Umbilical cord (tissue), 2 donors: ENCODE measurements around the gene PHKG2. TPM values are rescaled to one million over a fixed set of nuclear protein-coding genes. Genes with fewer than 3 reads are reported as not detected.
"Not testable (repeated sequence)": the region's sequence is repeated elsewhere in the genome, so short reads cannot be mapped to it uniquely, and the experiment has no call there.

Experiments
- DNase-seq: peaks from one replicate; pipeline ENCODE4 v3.0.0-alpha.2; 2015; ENCODE audit warnings: low spot score
- total RNA-seq: library from RNA; depleted of rRNA; stranded (reverse); fragments of >200 nt; gene quantifications from one replicate; pipeline ENCODE4 v1.2.3, GENCODE V29; 2014; ENCODE audit warnings: low replicate concordance; ENCODE audit not compliant: insufficient read depth

Gene PHKG2, protein sequence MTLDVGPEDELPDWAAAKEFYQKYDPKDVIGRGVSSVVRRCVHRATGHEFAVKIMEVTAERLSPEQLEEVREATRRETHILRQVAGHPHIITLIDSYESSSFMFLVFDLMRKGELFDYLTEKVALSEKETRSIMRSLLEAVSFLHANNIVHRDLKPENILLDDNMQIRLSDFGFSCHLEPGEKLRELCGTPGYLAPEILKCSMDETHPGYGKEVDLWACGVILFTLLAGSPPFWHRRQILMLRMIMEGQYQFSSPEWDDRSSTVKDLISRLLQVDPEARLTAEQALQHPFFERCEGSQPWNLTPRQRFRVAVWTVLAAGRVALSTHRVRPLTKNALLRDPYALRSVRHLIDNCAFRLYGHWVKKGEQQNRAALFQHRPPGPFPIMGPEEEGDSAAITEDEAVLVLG
- total RNA-seq: 5.5 TPM

DNA sequence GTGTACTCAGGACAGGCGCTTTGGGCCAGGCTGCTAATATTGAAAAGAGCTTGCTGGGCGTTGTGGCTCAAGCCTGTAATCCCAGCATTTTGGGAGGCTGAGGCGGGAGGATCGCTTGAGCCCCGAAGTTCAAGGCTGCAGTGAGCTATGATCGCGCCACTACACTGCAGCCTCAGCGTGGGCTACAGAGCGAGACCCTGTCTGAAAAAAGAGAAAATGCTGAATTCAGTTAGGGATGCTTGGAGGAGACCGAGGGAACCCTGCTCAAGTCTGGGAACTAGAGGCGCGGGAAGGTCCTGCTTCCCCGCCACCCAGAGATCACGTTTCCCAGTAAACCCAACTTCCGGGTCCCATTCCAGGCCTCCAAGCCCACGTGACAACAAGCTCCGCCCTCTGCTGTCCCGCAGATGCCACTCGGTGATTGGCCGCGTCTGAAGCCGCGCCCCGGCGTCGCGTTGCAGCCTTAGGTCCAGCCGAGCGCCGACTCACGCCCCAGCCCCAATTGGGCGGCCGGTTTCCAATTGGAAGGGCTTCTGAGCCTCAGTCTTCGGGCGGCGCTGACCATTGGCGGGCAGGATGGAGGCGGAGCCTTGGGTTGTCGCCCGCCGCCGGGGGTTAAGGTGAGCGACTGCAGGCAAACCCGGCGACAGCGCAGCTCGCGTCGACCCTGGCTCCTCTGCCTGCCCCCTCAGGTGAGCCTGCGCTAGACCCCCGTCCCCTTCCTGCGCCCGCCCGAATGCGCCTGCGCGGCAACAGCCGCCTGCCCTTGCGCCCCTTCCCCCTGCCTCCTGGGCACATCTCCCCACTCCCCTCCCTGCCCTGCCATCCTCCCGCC, at the start of gene PHKG2:
Gene PHKG2, plus strand, starts transcription at position 627 of the 835 bp plus-strand sequence. CDS start 396 bp downstream, outside the sequence.
- peak; percentile 100 for DNase-seq

DNA sequence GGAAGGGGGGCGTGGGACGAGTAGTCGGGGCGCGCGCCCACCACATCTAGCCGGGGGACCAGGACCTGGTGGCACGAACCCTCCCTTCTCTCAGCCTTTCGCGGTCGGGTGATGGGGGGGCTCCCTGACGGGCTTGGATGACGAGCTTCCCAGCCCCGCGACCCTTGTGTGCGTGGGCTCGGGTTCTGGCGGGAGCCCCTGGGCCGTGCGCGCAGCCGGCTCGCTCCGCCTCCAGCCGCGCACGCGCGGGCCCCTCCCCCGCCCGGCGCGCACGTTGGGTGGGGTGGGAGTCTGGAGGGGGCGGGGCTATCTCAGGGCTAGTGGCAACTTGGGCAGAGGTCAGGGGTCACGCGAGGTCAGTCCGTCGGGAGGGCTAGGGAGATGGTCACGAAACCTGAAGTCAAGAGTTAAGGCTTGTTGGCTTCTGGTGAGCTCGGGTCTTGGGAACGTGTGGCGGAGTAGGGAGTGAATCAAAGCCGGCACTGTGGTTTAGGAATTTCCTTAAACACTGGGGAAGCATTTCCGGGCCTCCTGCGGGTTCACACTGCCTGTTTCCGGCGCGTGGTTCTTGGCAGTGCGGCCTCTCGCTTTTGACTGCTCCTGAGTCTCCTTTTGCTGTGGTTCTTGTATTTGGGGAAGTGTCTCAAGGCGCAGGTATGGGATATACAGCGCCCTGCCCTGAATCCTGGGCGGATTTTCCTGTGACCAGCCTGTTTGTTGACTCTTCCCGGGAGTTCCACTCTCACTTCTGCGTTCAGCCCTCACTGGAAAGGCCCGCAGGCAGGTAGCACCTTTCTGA, 49.2 kb upstream of the PHKG2 start, which contains the start of gene SRCAP:
Gene SRCAP, plus strand, starts transcription at position 356 of the 799 bp plus-strand sequence. CDS start 1,654 bp downstream, outside the sequence.
- peak; percentile 87 for DNase-seq

DNA sequence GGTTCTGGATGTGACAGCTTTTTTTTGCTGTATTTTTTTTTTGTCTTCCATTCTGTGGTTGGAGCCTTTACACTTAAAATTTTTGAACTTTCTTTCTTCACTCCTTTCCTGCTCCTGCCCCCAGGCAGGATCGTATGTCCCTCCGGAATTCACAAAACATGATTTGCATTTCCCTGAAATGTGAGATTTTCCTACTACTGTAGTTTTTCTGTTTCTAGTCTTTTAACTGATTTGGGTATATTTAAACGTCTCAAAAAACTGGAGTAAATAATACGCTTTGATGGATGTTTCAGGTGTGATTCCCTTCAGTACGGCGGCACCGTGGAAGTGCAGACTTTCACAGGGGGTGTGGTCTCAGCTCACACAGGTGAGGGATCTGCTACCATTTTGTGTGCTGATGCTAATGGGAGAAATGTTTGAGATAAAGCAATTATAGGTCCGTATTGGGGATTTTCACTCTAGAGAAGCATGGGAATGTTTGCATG, 48.6 kb upstream of the PHKG2 start:
- DNase-seq: no peak

DNA sequence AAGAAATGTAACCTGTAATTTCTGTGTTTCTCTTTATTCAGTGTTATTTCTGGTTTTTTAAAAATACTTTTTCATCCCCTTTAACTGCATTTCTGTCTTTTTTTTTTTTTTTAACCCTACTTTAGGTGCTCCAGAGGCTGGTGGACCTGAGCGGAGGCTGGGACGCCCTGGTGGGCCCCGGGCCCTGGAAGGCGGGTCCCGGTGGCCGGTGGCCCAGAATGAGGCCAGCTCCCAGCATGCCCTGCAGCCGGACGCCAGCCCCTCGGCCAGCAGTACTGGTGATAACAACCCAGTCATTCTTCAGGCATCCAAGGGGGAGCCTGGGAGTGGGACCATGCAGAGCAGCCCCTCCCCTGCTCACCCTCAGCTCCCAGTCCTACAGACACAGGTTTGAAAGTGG, 47.7 kb upstream of the PHKG2 start:
- DNase-seq: no peak

DNA sequence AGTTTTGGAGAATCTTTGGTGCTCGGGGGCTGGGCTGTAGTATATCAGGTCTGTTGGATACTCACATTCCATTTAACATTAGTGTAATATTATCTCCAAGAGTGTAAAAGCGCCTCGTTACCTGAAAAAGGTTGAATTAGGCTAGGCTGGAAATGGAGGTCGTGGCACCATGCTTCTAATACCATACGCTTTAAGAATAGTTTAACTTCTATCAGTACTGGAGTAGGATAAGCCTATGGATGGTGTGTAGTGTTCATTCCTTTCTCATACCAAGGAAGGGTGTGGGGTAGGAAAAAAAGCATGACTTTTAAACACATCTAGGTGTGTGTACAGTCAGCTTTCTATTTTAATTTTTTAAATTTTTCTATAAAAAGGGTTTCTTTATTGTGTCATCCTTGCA, 47.3 kb upstream of the PHKG2 start:
- no peak for DNase-seq

DNA sequence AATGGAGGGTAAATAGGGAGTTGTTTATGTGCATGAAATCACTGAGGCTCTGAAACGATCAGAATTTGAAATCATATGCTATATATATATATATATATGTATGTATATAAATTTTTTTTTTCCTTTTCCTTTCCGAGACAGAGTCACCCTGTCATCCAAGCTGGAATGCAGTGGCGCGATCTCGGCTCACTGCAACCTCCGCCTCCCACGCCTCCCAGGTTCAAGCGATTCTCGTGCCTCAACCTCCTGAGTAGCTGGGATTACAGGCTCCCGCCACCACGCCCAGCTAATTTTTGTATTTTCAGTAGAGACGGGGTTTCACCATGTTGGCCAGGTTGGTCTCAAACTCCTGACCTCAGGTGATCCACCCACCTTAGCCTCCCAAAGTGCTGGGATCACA, 45.2 kb upstream of the PHKG2 start:
- not testable (repeated sequence) for DNase-seq

DNA sequence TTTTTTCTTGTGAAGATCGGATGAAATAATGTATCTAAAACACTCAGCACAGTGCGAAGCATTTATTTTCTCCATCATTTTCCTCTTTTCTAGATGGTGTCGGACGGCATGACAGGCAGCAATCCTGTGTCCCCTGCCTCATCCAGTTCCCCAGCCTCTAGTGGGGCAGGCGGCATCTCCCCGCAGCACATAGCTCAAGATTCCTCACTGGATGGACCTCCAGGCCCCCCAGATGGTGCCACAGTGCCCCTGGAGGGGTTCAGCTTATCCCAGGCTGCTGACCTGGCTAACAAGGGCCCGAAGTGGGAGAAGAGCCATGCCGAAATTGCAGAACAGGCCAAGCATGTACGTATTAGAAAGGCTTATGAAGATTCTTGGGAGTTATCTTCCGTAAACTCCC, 44.3 kb upstream of the PHKG2 start:
- no peak for DNase-seq

DNA sequence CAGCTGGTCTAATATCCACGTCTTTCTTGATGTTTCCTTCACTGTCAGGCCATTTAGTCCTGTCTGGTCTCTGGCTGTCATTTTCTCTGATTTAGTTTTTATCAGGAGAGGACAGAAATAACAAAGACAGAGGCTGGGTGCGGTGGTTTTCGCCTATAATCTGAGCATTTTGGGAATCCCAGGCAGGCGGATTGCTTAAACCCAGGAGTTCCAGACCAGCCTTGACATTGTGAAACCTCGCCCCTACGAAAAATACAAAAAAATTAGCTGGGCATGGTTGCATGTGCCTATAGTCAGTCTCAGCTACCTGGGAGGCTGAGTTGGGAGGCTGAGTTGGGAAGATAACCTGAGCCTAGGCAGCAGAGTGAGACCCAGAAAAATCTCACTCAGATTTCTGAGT, 42.2 kb upstream of the PHKG2 start:
- no peak for DNase-seq

DNA sequence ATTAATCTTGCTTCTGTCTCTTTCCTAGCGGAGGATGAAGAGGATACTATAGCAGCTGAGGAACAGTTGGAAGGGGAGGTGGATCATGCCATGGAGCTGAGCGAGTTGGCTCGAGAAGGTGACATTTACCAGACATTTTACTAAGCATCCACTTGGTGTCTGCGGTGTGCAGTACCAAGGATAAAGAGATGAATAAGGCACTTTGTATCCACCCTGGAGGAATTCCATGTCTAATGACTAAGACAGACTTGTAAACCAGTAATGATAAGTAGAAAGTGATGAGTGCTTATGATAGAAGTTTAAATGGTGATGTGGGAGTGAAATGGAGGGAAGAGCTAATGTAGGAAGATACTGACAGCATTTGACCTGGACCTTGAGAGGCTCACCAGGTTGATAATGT, 37.3 kb upstream of the PHKG2 start:
- peak; percentile 47 for DNase-seq

DNA sequence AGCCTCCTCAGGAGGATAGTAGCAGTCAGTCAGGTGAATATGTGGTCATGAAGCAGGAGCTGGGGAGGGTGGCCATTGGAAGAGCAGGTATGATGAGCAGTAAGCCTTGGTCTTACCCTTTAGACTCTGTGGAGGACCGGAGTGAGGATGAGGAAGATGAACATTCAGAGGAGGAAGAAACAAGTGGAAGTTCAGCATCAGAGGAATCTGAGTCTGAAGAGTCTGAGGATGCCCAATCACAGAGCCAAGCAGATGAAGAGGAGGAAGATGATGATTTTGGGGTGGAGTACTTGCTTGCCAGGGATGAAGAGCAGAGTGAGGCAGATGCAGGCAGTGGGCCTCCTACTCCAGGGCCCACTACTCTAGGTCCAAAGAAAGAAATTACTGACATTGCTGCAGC, 36.5 kb upstream of the PHKG2 start:
- DNase-seq: no peak

DNA sequence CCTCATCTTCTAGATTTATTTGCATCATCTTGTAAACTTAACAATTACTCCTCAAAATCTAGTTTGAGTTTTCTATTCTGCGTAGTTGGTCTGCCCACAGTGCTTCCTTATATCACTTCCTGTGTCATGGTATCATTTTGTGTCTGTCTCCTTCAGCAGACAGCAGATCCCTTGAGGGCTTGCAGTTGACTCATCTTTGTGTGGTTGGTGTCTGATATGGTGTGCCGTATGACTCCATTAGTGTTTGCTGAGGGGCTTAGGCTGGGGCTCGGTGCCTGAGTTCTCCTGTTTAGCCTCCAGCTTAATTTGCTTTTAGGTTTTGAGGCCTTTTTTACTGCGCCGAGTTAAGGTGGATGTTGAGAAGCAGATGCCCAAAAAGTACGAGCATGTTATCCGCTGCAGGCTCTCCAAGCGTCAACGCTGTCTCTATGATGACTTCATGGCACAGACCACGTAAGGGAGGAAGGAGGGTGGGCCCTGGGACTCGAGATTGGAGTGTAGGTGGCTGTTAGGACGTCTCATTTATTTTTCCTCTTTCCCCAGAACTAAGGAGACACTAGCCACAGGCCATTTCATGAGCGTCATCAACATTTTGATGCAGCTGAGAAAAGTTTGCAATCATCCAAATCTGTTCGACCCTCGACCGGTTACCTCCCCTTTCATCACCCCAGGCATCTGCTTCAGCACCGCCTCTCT, 32.3 kb upstream of the PHKG2 start:
- DNase-seq: peak; percentile 16

DNA sequence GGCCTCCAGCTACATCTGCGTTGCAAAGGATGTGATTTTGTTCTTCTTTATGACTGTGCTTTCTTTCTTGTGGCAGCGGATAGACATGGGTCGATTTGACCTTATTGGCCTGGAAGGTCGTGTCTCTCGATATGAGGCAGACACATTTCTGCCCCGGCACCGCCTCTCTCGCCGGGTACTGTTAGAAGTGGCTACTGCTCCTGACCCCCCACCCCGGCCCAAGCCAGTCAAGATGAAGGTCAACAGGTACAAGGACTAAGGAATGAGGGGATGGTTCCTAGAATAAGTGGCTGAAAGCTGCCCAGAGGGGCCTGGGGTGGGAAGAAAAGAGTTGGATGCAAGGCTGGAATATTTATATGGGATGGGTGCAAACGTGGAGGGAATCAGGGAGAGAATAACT, 28.1 kb upstream of the PHKG2 start:
- no peak for DNase-seq

DNA sequence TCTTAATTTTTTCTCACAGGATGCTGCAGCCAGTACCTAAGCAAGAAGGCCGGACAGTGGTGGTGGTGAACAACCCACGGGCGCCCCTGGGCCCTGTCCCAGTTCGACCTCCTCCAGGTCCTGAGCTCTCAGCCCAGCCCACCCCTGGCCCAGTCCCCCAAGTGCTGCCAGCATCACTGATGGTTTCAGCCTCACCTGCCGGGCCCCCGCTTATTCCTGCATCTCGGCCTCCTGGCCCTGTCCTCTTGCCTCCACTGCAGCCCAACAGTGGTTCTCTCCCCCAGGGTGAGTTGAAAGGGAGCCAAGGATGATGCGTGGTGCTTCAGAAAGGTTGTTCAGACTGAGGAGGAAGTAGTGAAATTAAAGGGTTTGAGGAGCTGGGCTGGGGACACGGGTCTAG, 27.5 kb upstream of the PHKG2 start:
- DNase-seq: no peak

DNA sequence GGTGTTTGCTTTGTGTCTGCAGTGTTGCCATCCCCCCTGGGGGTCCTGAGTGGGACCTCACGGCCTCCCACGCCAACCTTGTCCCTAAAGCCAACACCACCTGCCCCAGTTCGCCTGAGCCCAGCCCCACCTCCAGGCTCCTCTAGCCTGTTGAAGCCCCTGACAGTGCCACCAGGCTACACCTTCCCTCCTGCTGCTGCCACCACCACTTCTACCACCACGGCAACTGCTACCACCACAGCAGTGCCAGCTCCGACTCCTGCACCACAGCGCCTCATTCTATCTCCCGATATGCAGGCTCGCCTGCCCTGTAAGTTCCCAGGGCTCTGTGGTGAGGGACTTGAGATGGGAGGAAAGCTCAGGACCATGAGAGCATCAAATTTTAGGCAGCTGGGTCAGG, 27.1 kb upstream of the PHKG2 start:
- DNase-seq: no peak

DNA sequence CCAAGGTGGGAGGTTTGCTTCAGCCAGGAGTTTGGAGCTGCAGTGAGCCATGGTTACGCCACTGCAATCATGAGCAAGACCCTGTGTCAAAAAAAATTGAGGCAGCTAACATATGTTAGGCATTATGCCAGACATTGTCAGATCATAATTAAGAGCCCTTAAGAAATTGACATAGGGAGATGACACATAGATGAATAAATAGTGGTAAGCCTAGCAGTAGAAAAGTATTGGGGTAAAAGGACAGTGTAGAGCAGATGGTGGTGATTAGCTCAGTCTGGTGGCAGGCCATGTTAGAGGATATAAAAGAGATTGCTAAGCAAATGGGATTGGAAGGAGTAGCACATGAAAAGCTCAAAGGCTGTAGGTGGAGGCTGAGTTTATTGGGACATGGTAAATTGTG, 26.6 kb upstream of the PHKG2 start:
- no peak for DNase-seq

DNA sequence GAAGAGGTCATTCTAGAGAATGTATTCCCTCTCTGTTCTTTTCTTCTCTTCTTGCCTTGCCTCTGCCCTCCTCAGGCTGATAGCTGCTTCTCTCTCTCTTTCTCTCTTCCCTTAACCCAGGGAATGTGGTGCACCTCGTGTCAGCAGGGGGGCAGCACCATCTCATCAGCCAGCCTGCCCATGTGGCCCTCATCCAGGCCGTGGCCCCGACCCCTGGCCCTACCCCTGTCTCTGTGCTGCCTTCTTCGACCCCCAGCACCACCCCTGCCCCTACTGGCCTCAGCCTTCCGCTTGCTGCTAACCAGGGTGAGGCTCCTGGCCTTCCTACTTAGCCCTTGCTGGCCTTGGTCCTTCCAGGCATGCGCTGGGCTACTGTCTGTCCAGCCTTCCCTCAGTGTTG, 25.8 kb upstream of the PHKG2 start:
- DNase-seq: no peak

DNA sequence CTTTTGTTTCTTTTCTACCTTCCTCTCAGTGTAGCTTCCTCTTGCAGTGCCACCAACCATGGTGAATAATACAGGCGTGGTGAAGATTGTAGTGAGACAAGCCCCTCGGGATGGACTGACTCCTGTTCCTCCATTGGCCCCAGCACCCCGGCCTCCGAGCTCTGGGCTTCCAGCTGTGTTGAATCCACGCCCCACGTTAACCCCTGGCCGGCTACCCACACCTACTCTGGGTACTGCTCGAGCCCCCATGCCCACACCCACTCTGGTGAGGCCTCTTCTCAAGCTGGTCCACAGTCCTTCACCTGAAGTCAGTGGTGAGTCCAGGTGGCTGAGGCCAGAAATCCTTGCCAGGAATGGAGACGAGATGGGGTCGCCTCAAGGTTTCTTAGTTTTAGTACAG, 25.3 kb upstream of the PHKG2 start:
- DNase-seq: no peak

DNA sequence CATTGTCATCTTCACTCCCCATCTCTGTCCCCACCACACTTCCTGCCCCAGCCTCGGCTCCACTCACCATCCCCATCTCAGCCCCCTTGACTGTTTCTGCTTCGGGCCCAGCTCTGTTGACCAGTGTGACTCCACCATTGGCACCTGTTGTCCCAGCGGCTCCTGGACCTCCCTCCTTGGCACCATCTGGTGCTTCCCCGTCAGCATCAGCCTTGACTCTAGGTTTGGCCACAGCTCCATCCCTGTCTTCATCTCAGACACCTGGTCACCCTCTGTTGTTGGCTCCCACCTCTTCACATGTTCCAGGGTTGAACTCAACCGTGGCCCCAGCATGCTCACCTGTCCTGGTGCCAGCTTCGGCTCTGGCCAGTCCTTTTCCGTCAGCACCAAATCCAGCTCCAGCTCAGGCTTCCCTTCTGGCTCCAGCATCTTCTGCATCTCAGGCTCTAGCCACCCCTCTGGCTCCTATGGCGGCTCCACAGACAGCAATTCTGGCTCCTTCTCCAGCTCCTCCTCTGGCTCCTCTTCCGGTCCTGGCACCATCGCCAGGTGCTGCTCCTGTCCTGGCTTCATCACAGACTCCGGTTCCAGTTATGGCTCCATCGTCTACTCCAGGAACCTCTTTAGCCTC, 24.4 kb upstream of the PHKG2 start:
- no peak for DNase-seq

DNA sequence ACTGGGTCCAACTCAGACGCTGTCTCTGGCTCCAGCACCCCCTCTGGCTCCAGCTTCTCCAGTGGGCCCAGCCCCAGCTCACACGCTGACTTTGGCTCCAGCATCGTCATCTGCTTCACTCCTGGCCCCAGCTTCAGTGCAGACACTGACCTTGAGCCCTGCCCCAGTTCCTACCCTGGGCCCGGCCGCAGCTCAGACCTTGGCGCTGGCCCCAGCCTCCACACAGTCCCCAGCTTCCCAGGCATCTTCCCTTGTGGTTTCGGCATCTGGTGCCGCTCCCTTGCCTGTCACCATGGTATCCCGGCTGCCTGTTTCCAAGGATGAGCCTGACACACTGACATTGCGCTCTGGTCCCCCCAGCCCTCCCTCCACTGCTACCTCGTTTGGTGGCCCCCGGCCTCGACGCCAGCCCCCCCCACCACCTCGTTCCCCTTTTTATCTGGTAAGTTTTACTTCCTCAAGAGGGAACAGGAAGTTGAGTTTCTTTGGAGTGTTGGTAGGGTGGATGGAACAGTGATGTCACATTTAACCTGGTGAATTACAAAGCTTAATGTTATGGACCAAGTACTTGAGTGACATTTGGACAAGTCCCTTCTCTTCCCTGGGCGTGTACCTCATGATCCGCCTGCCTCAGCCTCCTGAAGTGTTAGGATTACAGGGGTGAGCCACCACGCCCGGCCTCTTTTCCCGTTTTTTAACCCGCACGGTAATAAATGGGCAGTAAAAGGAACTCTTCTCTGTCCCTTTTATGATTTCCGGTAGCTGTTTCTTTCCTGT, 23.4 kb upstream of the PHKG2 start:
- peak; percentile 19 for DNase-seq

DNA sequence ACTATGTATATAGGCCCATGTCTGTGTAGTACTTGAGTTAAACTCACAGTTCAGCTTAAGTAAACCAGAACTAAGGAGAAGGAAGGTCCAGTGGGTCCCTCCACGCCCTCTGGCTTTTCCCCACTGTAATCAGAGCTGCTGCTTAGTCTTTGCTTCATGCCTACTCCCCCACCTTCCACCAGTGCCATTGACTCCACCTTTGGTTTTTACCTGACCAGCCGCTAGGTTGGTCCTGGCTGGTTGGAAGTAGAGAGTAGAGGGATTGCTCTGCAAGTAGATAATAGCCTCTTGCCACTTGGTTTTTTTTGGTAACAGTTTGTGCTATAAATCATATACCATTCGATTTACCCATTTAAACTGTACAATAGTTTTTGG, 22.8 kb upstream of the PHKG2 start:
- DNase-seq: no peak
